ENCODE measurements around the gene NHLRC1. TPM values are rescaled to one million over a fixed set of nuclear protein-coding genes. Genes with fewer than 3 reads are reported as not detected.
A peak's percentile ranks its signal among the peaks of the same experiment; 100 is the strongest.
"Not testable (repeated sequence)": the region's sequence is repeated elsewhere in the genome, so short reads cannot be mapped to it uniquely, and the experiment has no call there.

Gene NHLRC1
- not detected for total RNA-seq

GRCh38 chr6:18122128-18123093 lies at the start of gene NHLRC1:
Gene NHLRC1 (minus strand): TSS chr6:18122677. CDS start chr6:18122606, 71 bp downstream.
- H3K27ac Mint-ChIP-seq, result no peak within 1 kb of the TSS

GRCh38 chr6:18171871-18172270 lies 49.4 kb upstream of the NHLRC1 start:
- Mint-ChIP-seq H3K9me3 (peaks cover 0 to 6% of the 10 kb centered on the region in 2 donors), H3K27ac (no peak overlapping the region), H3K36me3 (peaks cover 26 to 35% of the 10 kb centered on the region in 2 donors)
- DNase-seq (ENCODE audit: low spot score in 2 of 2), result no peak
- ATAC-seq, result no peak

More at GRCh38 chr6:18122128-18123093, at the start of gene NHLRC1:
- peak; percentile 99 for ATAC-seq
- Mint-ChIP-seq H3K9me3 (peaks cover 0 to 12% of the 10 kb centered on the region in 2 donors), H3K36me3 (peaks cover 9 to 22% of the 10 kb centered on the region in 2 donors)
- peak; percentile 65 to 73 for DNase-seq (ENCODE audit: low spot score in 2 of 2)

- ATAC-seq (no peak), DNase-seq (ENCODE audit: low spot score in 2 of 2) (no peak)
- no peak overlapping the region for H3K27ac Mint-ChIP-seq
- H3K9me3 Mint-ChIP-seq, result no peaks in the 10 kb centered on the region
- H3K36me3 Mint-ChIP-seq, result peaks cover 12 to 20% of the 10 kb centered on the region in 2 donors
These were observed 45.8 kb upstream of the NHLRC1 start for GRCh38 chr6:18168264-18168663.

- Mint-ChIP-seq H3K27ac (no peak overlapping the region), H3K36me3 (peaks cover 17 to 23% of the 10 kb centered on the region in 2 donors), H3K9me3 (no peaks in the 10 kb centered on the region)
- ATAC-seq (no peak), DNase-seq (ENCODE audit: low spot score in 2 of 2) (no peak)
These were observed 44.0 kb upstream of the NHLRC1 start for GRCh38 chr6:18166312-18167036.

GRCh38 chr6:18165751-18166150 lies 43.3 kb upstream of the NHLRC1 start:
- H3K9me3 Mint-ChIP-seq, result no peaks in the 10 kb centered on the region
- ATAC-seq (no peak), DNase-seq (ENCODE audit: low spot score in 2 of 2) (no peak)
- H3K36me3 Mint-ChIP-seq, result peaks cover 22 to 24% of the 10 kb centered on the region in 2 donors
- H3K27ac Mint-ChIP-seq, result no peak overlapping the region

- H3K36me3 Mint-ChIP-seq, result peaks cover 19 to 20% of the 10 kb centered on the region in 2 donors
- no peaks in the 10 kb centered on the region for H3K9me3 Mint-ChIP-seq
- ATAC-seq (no peak), DNase-seq (ENCODE audit: low spot score in 2 of 2) (no peak)
- no peak overlapping the region for H3K27ac Mint-ChIP-seq
These were observed 39.9 kb upstream of the NHLRC1 start for GRCh38 chr6:18162401-18162800.

- Mint-ChIP-seq H3K9me3 (no peaks in the 10 kb centered on the region), H3K27ac (peak overlapping the region in 1 of 2 donors; percentile 6), H3K36me3 (peaks cover 19 to 20% of the 10 kb centered on the region in 2 donors)
- ATAC-seq (no peak), DNase-seq (ENCODE audit: low spot score in 2 of 2) (no peak)
These were observed 39.0 kb upstream of the NHLRC1 start for GRCh38 chr6:18161431-18161830.

GRCh38 chr6:18160911-18161310 lies 38.4 kb upstream of the NHLRC1 start:
- DNase-seq (ENCODE audit: low spot score in 2 of 2), result no peak
- H3K9me3 Mint-ChIP-seq, result no peaks in the 10 kb centered on the region
- peak; percentile 17 to 85 for ATAC-seq
- H3K36me3 Mint-ChIP-seq, result peaks cover 19 to 20% of the 10 kb centered on the region in 2 donors
- no peak overlapping the region for H3K27ac Mint-ChIP-seq

- ATAC-seq (peak in 1 of 2 donors; percentile 21), DNase-seq (ENCODE audit: low spot score in 2 of 2) (peak; percentile 45 to 70)
- peak overlapping the region; percentile 70 to 74 for H3K27ac Mint-ChIP-seq
- H3K9me3 Mint-ChIP-seq, result peaks cover 0 to 4% of the 10 kb centered on the region in 2 donors
- peaks cover 12 to 22% of the 10 kb centered on the region in 2 donors for H3K36me3 Mint-ChIP-seq
These were observed 33.5 kb upstream of the NHLRC1 start for GRCh38 chr6:18155864-18156421.

GRCh38 chr6:18155150-18155863 lies 32.8 kb upstream of the NHLRC1 start, which contains the start of gene KDM1B:
Gene KDM1B (plus strand): TSS chr6:18155422. CDS start chr6:18159896, 4,474 bp downstream.
- peak; percentile 96 to 99 for DNase-seq (ENCODE audit: low spot score in 2 of 2)
- Mint-ChIP-seq H3K27ac (peak within 1 kb of the TSS; percentile 86 to 95), H3K9me3 (peaks cover 0 to 4% of the 10 kb centered on the region in 2 donors), H3K36me3 (peaks cover 12 to 21% of the 10 kb centered on the region in 2 donors)
- peak; percentile 92 to 96 for ATAC-seq

- ATAC-seq (peak; percentile 73 to 74), DNase-seq (ENCODE audit: low spot score in 2 of 2) (no peak)
- H3K36me3 Mint-ChIP-seq, result peaks cover 9 to 14% of the 10 kb centered on the region in 2 donors
- peaks cover 0 to 4% of the 10 kb centered on the region in 2 donors for H3K9me3 Mint-ChIP-seq
- peak within 1 kb of the TSS; percentile 86 to 95 for H3K27ac Mint-ChIP-seq
These were observed 32.2 kb upstream of the NHLRC1 start, which contains the start of gene TPMT for GRCh38 chr6:18154507-18155149. Gene TPMT (minus strand): TSS chr6:18155077. CDS start chr6:18149127, 5,950 bp downstream.

- DNase-seq (ENCODE audit: low spot score in 2 of 2) (no peak), ATAC-seq (no peak)
- peaks cover 0 to 4% of the 10 kb centered on the region in 2 donors for H3K9me3 Mint-ChIP-seq
- H3K27ac Mint-ChIP-seq, result no peak overlapping the region
- peaks cover 5 to 22% of the 10 kb centered on the region in 2 donors for H3K36me3 Mint-ChIP-seq
These were observed 30.8 kb upstream of the NHLRC1 start for GRCh38 chr6:18153311-18153703.

- Mint-ChIP-seq H3K27ac (no peak overlapping the region), H3K9me3 (peaks cover 0 to 4% of the 10 kb centered on the region in 2 donors), H3K36me3 (peaks cover 5 to 24% of the 10 kb centered on the region in 2 donors)
- no peak for DNase-seq (ENCODE audit: low spot score in 2 of 2)
- no peak for ATAC-seq
These were observed 29.3 kb upstream of the NHLRC1 start for GRCh38 chr6:18151801-18152200.

GRCh38 chr6:18151391-18151790 lies 28.9 kb upstream of the NHLRC1 start:
- peaks cover 5 to 24% of the 10 kb centered on the region in 2 donors for H3K36me3 Mint-ChIP-seq
- not testable (repeated sequence) for ATAC-seq; DNase-seq (ENCODE audit: low spot score in 2 of 2); H3K9me3 Mint-ChIP-seq
- H3K27ac Mint-ChIP-seq, result peak overlapping the region in 1 of 2 donors; percentile 44

GRCh38 chr6:18148304-18149025 lies 26.0 kb upstream of the NHLRC1 start:
- H3K36me3 Mint-ChIP-seq, result peaks cover 0 to 24% of the 10 kb centered on the region in 2 donors
- DNase-seq (ENCODE audit: low spot score in 2 of 2), result no peak

More at GRCh38 chr6:18148304-18149025, 26.0 kb upstream of the NHLRC1 start:
- ATAC-seq, result no peak
- H3K27ac Mint-ChIP-seq, result no peak overlapping the region
- H3K9me3 Mint-ChIP-seq, result peaks cover 0 to 4% of the 10 kb centered on the region in 2 donors
